GM12878 (cell line): Measurements from ENCODE around the gene CNTNAP2.

ENCODE experiments used
- CHD4 ChIP-seq: fragments of 200-600 bp; sonication (generic); IDR thresholded peaks from 2 replicates; pipeline ENCODE4 v1.6.1; 2016; ENCODE audit warnings: mild to moderate bottlenecking
- CTCF ChIP-seq, 3 experiments: IDR thresholded peaks in 2 of 3; conservative IDR thresholded peaks in 1 of 3; 2 replicates each; pipeline ENCODE4 v1.5.1; 2011; ENCODE audit warnings: low read depth in 3 of 3, low read length in 3 of 3, mild to moderate bottlenecking in 3 of 3, control low read depth in 2 of 3, moderate library complexity in 2 of 3, inconsistent platforms in 1 of 3, mixed read lengths in 1 of 3; ENCODE audit not compliant: control insufficient read depth in 2 of 3, insufficient read depth in 1 of 3; ENCODE audit errors: extremely low read depth in 1 of 3
- NFXL1 ChIP-seq: fragments of 450-650 bp; IDR thresholded peaks from 2 replicates; pipeline ENCODE4 v1.6.1; 2017; ENCODE audit warnings: antibody characterized with exemption, mild to moderate bottlenecking, borderline replicate concordance
- PAX5 ChIP-seq: IDR thresholded peaks from 2 replicates; pipeline ENCODE4 v1.6.1; 2011; ENCODE audit warnings: low read depth, low read length, borderline replicate concordance
- PML ChIP-seq: IDR thresholded peaks from 2 replicates; pipeline ENCODE4 v1.6.1; 2012; ENCODE audit warnings: low read length, inconsistent platforms
- REST ChIP-seq: IDR thresholded peaks from 2 replicates; pipeline ENCODE4 v1.6.1; 2012; ENCODE audit warnings: mild to moderate bottlenecking, low read depth, low read length
- SREBF2 ChIP-seq: IDR thresholded peaks from 2 replicates; pipeline ENCODE4 v1.6.1; 2012; ENCODE audit warnings: mild to moderate bottlenecking, low read length

GRCh38 chr7:146755585-146755984 lies 639.0 kb downstream of the CNTNAP2 start:
- no peak for TF ChIP-seq NFXL1
- no peak for TF ChIP-seq SREBF2
- TF ChIP-seq PML: no peak
- TF ChIP-seq CTCF (IDR thresholded peaks at IDR 0.05 in 2 of 3, conservative IDR thresholded peaks at IDR 0.05 in 1 of 3; ENCODE audit: control insufficient read depth in 2 of 3, extremely low read depth in 1 of 3, insufficient read depth in 1 of 3, low read depth in 3 of 3, low read length in 3 of 3): no peak
- no peak for TF ChIP-seq PAX5
- TF ChIP-seq CHD4: no peak
- no peak for TF ChIP-seq REST
